Activated T-helper 1 cell treated with anti-CD3 and anti-CD28 coated beads, Interleukin-12 subunit alpha, Interleukin-12 subunit beta, Interleukin-2, Interleukin-4 antibody, amounts not matched to agents 30 ng/mL and 10 ng/mL and 1 ng/mL, durations not matched to agents 14 hours and 24 hours and 36 hours (primary cell): Measurements from ENCODE around the gene GPR160. TPM values are rescaled to one million over a fixed set of nuclear protein-coding genes. Genes with fewer than 3 reads are reported as not detected.

Experiments
- DNase-seq: peaks from one replicate; pipeline ENCODE4 v3.0.0; 2021; ENCODE audit warnings: low spot score
- H3K27ac Mint-ChIP-seq: one replicate; pipeline ENCODE4 v1.8.0; 2021; ENCODE audit warnings: mild to moderate bottlenecking, mixed read lengths
- H3K27me3 Mint-ChIP-seq: one replicate; pipeline ENCODE4 v1.8.0; 2022; ENCODE audit warnings: mild to moderate bottlenecking, moderate library complexity, mixed read lengths; ENCODE audit not compliant: insufficient read depth
- H3K36me3 Mint-ChIP-seq: one replicate; pipeline ENCODE4 v1.8.0; 2021; ENCODE audit warnings: low read depth, mixed read lengths
- H3K4me1 Mint-ChIP-seq: one replicate; pipeline ENCODE4 v1.8.0; 2021; ENCODE audit warnings: low read depth, mixed read lengths
- H3K4me3 Mint-ChIP-seq: one replicate; pipeline ENCODE4 v1.8.0; 2021; ENCODE audit warnings: mild to moderate bottlenecking, moderate library complexity, mixed read lengths
- H3K9me3 Mint-ChIP-seq: one replicate; pipeline ENCODE4 v1.8.0; 2021; ENCODE audit warnings: mixed read lengths
- intact Hi-C: fragments of 100-400 bp; cut with micrococcal nuclease; formaldehyde crosslinking; loops from one replicate; pipeline ENCODE4 v1.15.1; 2024
- total RNA-seq: library from RNA; stranded (reverse); gene quantifications from 2 replicates; pipeline ENCODE4 v1.2.3, GENCODE V29; 2022

Gene GPR160
- total RNA-seq, 1 donor from 2014 or later = 3.4 TPM

DNA sequence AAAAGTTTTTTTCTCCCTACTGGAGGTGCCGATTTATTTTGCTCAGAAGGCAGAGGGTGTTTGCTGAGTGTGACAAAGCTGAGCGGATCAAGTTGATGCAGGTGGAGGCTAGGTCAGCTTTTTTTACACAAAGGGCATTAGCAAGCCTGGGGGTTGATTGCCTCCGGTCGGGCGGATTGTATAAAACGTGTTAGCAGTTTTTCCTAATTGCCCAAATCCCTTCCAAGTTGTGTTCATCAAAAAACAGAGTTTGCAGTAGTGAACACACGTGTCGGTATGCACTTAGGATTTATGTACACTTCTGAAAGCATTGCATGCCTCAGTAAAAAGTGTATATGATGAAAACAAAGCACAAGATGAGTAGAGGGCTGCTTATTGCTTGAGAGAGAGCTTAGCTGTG lies 2.6 kb downstream of the GPR160 start:
- H3K4me1 Mint-ChIP-seq = peaks cover 21% of the 10 kb centered on the region
- peaks cover 4% of the 10 kb centered on the region for H3K27me3 Mint-ChIP-seq
- H3K4me3 Mint-ChIP-seq = no peak overlapping the region
- no peak for DNase-seq
- no peaks in the 10 kb centered on the region for H3K9me3 Mint-ChIP-seq
- intact Hi-C loops = no loop called here
- peaks cover 5% of the 10 kb centered on the region for H3K36me3 Mint-ChIP-seq
- H3K27ac Mint-ChIP-seq = no peak overlapping the region

- intact Hi-C loops = no loop called here
- no peaks in the 10 kb centered on the region for H3K9me3 Mint-ChIP-seq
- H3K27ac Mint-ChIP-seq = no peak overlapping the region
- no peak overlapping the region for H3K4me3 Mint-ChIP-seq
- no peak for DNase-seq
- H3K27me3 Mint-ChIP-seq = peaks cover 4% of the 10 kb centered on the region
- H3K36me3 Mint-ChIP-seq = peaks cover 5% of the 10 kb centered on the region
- H3K4me1 Mint-ChIP-seq = peaks cover 20% of the 10 kb centered on the region
These were observed 5.7 kb downstream of the GPR160 start for GRCh38 chr3:170043506-170043905.

DNA sequence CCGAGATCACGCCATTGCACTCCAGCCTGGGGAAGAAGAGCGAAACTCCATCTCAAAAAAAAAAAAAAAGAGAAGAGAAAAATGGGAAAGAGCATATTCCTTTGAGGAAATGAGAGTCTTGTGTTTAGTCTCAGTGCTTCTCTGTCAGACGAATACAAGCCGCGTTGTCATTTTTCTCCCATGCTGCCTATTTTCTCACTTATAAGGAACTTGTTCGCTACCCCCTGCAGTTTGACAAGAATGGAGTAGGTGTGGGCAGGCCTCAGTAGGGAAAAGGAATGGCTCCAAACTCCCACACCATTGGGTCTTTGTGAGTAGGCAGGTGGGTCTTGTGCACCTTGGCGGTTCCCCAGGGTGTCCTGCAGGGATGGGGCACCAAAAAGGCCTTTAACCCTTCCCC lies 6.5 kb downstream of the GPR160 start:
- peaks cover 20% of the 10 kb centered on the region for H3K4me1 Mint-ChIP-seq
- no peak overlapping the region for H3K4me3 Mint-ChIP-seq
- no peaks in the 10 kb centered on the region for H3K9me3 Mint-ChIP-seq
- peaks cover 2% of the 10 kb centered on the region for H3K27me3 Mint-ChIP-seq
- DNase-seq = no peak
- intact Hi-C loops = no loop called here
- no peak overlapping the region for H3K27ac Mint-ChIP-seq
- H3K36me3 Mint-ChIP-seq = peaks cover 5% of the 10 kb centered on the region

DNA sequence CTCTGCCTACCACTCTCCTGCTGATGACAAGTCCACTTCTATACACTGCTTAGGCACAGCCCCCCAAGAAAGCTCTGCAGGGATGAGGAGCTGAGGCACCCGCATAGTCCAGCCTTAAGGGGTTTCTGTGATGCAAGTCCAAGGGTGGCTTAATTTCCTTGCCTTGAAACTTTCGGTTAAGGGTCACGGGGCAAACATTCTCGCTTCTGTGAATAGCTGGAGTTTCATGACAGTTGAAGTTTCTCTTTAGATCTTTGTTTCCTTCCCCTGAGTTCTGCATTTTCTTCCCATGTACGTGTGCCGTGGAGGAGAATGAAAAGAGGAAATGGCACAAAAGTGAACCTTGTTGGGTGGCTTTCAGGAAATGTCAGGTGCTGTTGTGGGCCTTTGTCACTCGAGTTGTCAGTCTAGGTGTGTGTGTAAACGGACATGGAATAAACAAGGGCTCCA lies 7.0 kb downstream of the GPR160 start:
- H3K9me3 Mint-ChIP-seq = no peaks in the 10 kb centered on the region
- peak overlapping the region; percentile 13 for H3K4me3 Mint-ChIP-seq
- peaks cover 5% of the 10 kb centered on the region for H3K36me3 Mint-ChIP-seq
- H3K27me3 Mint-ChIP-seq = no peaks in the 10 kb centered on the region
- DNase-seq = no peak
- H3K27ac Mint-ChIP-seq = no peak overlapping the region
- peaks cover 20% of the 10 kb centered on the region for H3K4me1 Mint-ChIP-seq
- intact Hi-C loops = no loop called here

- Mint-ChIP-seq H3K36me3 (peaks cover 5% of the 10 kb centered on the region), H3K27ac (no peak overlapping the region), H3K27me3 (no peaks in the 10 kb centered on the region), H3K4me3 (no peak overlapping the region), H3K9me3 (no peaks in the 10 kb centered on the region), H3K4me1 (peaks cover 20% of the 10 kb centered on the region)
- no peak for DNase-seq
- intact Hi-C loops = no loop called here
These were observed 8.7 kb downstream of the GPR160 start for GRCh38 chr3:170046269-170047132.

GRCh38 chr3:170047133-170047404 lies 9.3 kb downstream of the GPR160 start:
- H3K9me3 Mint-ChIP-seq = no peaks in the 10 kb centered on the region
- H3K4me3 Mint-ChIP-seq = no peak overlapping the region
- H3K27ac Mint-ChIP-seq = no peak overlapping the region
- intact Hi-C loops = no loop called here
- peaks cover 20% of the 10 kb centered on the region for H3K4me1 Mint-ChIP-seq
- H3K36me3 Mint-ChIP-seq = peaks cover 5% of the 10 kb centered on the region
- no peaks in the 10 kb centered on the region for H3K27me3 Mint-ChIP-seq
- no peak for DNase-seq

GRCh38 chr3:170049146-170050000 lies 11.6 kb downstream of the GPR160 start:
- intact Hi-C loops = no loop called here
- H3K27ac Mint-ChIP-seq = no peak overlapping the region
- peaks cover 3% of the 10 kb centered on the region for H3K36me3 Mint-ChIP-seq
- peaks cover 17% of the 10 kb centered on the region for H3K4me1 Mint-ChIP-seq
- DNase-seq = no peak
- no peaks in the 10 kb centered on the region for H3K27me3 Mint-ChIP-seq
- no peak overlapping the region for H3K4me3 Mint-ChIP-seq
- no peaks in the 10 kb centered on the region for H3K9me3 Mint-ChIP-seq

DNA sequence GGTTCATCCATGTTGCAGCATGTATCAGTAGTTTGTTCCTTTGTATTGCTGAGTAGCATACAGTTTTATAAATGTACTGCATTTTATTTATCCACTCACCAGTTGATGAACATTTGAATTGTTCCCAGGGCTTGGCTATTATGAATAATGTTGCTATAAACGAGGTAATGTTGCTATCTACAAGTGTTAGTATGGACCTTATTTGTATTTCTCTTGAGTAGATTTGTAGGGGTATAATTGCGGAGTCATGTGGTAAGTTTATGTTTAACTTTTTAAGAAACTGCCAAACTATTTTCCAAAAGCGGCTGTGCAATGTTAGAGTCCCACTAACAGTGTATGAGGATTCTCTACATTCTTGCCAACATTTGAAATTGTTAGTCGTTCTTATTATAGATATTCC lies 13.0 kb downstream of the GPR160 start:
- H3K27me3 Mint-ChIP-seq = no peaks in the 10 kb centered on the region
- no peak overlapping the region for H3K4me3 Mint-ChIP-seq
- DNase-seq = no peak
- no peak overlapping the region for H3K27ac Mint-ChIP-seq
- H3K4me1 Mint-ChIP-seq = peaks cover 21% of the 10 kb centered on the region
- intact Hi-C loops = no loop called here
- no peaks in the 10 kb centered on the region for H3K9me3 Mint-ChIP-seq
- H3K36me3 Mint-ChIP-seq = peaks cover 5% of the 10 kb centered on the region

- H3K27ac Mint-ChIP-seq = no peak overlapping the region
- intact Hi-C loops = no loop called here
- H3K36me3 Mint-ChIP-seq = peaks cover 5% of the 10 kb centered on the region
- H3K4me3 Mint-ChIP-seq = no peak overlapping the region
- H3K4me1 Mint-ChIP-seq = peaks cover 30% of the 10 kb centered on the region
- no peaks in the 10 kb centered on the region for H3K9me3 Mint-ChIP-seq
- no peaks in the 10 kb centered on the region for H3K27me3 Mint-ChIP-seq
- no peak for DNase-seq
These were observed 14.6 kb downstream of the GPR160 start for GRCh38 chr3:170052398-170052797.

- H3K27me3 Mint-ChIP-seq = no peaks in the 10 kb centered on the region
- intact Hi-C loops = loop anchor here (1.0 to 2.0 kb wide), 3 partner anchors 17 to 191 kb away; partner anchors contain the start of gene GPR160
These were observed 16.4 kb downstream of the GPR160 start for GRCh38 chr3:170054204-170054603.

DNA sequence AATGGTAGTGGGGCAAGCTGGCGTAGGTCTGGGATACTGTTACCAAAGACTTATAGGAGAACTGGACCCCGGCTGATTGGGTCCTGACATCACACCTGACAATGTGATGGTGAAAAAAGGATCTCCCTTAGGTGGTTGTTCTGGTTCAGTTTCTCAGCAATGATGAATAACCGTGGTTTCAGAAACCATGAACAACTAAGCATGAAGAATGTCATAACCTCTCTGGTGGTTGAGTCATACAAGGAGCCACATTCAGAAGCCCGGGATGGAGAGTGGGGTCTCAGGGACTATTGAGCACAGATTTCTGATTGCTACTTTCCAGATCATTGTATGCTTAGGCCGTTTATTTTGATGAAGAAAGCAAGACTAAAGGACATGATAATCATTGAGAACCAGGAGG lies 17.4 kb downstream of the GPR160 start:
- Mint-ChIP-seq H3K27ac (no peak overlapping the region), H3K4me1 (peaks cover 43% of the 10 kb centered on the region), H3K36me3 (peaks cover 5% of the 10 kb centered on the region), H3K9me3 (no peaks in the 10 kb centered on the region), H3K27me3 (no peaks in the 10 kb centered on the region), H3K4me3 (no peak overlapping the region)
- no peak for DNase-seq
- intact Hi-C loops = loop anchor here (2.0 to 5.0 kb wide), 5 partner anchors 56 to 302 kb away; partner anchors contain the start of genes LRRC34, LRRIQ4, PHC3 and SKIL

More at GRCh38 chr3:170054204-170054603, 16.4 kb downstream of the GPR160 start:
- H3K36me3 Mint-ChIP-seq = peaks cover 5% of the 10 kb centered on the region
- peaks cover 43% of the 10 kb centered on the region for H3K4me1 Mint-ChIP-seq
- H3K4me3 Mint-ChIP-seq = no peak overlapping the region
- H3K9me3 Mint-ChIP-seq = no peaks in the 10 kb centered on the region
- H3K27ac Mint-ChIP-seq = no peak overlapping the region
- no peak for DNase-seq

DNA sequence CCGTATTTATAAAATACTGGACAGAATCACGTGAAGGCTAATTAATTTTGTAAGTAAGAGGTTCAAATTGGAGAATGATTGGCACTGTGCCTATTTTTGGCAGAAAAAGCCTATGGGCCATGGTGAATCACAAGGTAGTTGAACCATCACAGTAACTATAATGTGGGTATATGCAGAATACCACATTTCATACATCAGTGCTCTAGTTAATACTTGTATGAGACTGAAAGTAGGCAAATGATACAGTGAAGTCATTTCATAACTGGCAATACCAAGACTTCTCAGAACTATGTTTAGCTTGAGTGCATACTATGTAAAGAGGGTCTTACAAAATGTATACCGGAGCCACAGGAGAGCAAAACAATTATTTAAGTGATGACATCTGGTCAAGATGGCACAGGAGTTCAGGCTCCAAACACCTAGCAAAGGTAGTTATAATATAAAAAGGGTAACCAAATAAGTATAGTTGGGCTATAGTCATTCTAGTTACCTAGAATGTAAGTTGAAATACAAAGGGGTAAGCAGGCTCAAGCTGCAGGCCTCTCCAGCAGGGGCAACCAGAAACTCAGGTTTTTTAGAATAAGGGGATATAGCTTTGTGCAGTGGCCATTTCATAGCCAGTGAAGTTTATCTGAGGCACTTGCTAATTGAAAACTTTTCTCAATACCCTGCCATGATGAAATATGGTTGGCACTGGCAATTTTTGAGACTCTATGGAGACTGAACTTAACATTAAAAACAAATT lies 19.1 kb downstream of the GPR160 start:
- Mint-ChIP-seq H3K27ac (peak overlapping the region; percentile 59), H3K4me1 (peaks cover 43% of the 10 kb centered on the region), H3K36me3 (peaks cover 5% of the 10 kb centered on the region), H3K9me3 (no peaks in the 10 kb centered on the region), H3K27me3 (no peaks in the 10 kb centered on the region), H3K4me3 (peak overlapping the region; percentile 1)
- DNase-seq = no peak
- intact Hi-C loops = loop anchor here (2.0 to 5.0 kb wide), 5 partner anchors 125 to 300 kb away; partner anchors contain the start of genes LRRC34, LRRIQ4, PHC3 and SKIL
